OCI-LY3 (cell line): Measurements from ENCODE around the gene DEXI.

Experiments
- CTCF ChIP-seq: fragments of 200-600, 300-600 bp; sonication (generic); IDR thresholded peaks from 2 replicates; pipeline ENCODE4 v1.5.1; 2014; ENCODE audit warnings: antibody characterized with exemption, low read length, low read depth
- EZH2phosphoT487 ChIP-seq: fragments of 200-600 bp; shearing (Covaris generic); IDR thresholded peaks from 2 replicates; pipeline ENCODE4 v1.6.1; 2018; ENCODE audit warnings: antibody characterized with exemption, mixed run types, low read depth

- TF ChIP-seq CTCF (no peak), EZH2phosphoT487 (no peak)
Observed at GRCh38 chr16:10922328-10923145, 19.7 kb downstream of the DEXI start.
